Muscle of back (tissue), 11 donors: ENCODE measurements around the gene MLLT3. TPM values are rescaled to one million over a fixed set of nuclear protein-coding genes. Genes with fewer than 3 reads are reported as not detected.
"Not testable (repeated sequence)": the region's sequence is repeated elsewhere in the genome, so short reads cannot be mapped to it uniquely, and the experiment has no call there.

Experiments
- DNase-seq, 3 donors: peaks; one replicate each; pipeline versions ENCODE4 v3.0.0 to v3.0.0-alpha.2; 2013
- polyA plus RNA-seq, 10 donors: library from polyadenylated mRNA; unstranded; fragments of 120-200 nt; gene quantifications; one replicate each; pipeline ENCODE4 v1.2.1, GENCODE V29; 2013; ENCODE audit not compliant: insufficient read length in 10 of 10

The MLLT3 gene
- polyA plus RNA-seq, 10 donors: 37.1 to 99.6 (median 54.4) TPM

- DNase-seq: no peak
Observed at GRCh38 chr9:20599195-20599594, 23.1 kb downstream of the MLLT3 start.

- no peak for DNase-seq
Observed at GRCh38 chr9:20598367-20598766, 23.9 kb downstream of the MLLT3 start.

- no peak for DNase-seq
Observed at GRCh38 chr9:20597862-20598261, 24.4 kb downstream of the MLLT3 start.

GRCh38 chr9:20594608-20595007 is 27.7 kb downstream of the MLLT3 start:
- DNase-seq: no peak

- DNase-seq: no peak
Observed at GRCh38 chr9:20593537-20593936, 28.8 kb downstream of the MLLT3 start.

- no peak for DNase-seq
Observed at GRCh38 chr9:20593105-20593504, 29.2 kb downstream of the MLLT3 start.

- no peak for DNase-seq
Observed at GRCh38 chr9:20592673-20593072, 29.6 kb downstream of the MLLT3 start.

GRCh38 chr9:20591223-20591622 is 31.1 kb downstream of the MLLT3 start:
- no peak for DNase-seq

- no peak for DNase-seq
Observed at GRCh38 chr9:20584968-20585643, 37.2 kb downstream of the MLLT3 start.

- not testable (repeated sequence) for DNase-seq
Observed at GRCh38 chr9:20583088-20583487, 39.2 kb downstream of the MLLT3 start.

GRCh38 chr9:20582150-20582549 is 40.1 kb downstream of the MLLT3 start:
- DNase-seq: no peak

- no peak for DNase-seq
Observed at GRCh38 chr9:20580673-20581072, 41.6 kb downstream of the MLLT3 start.

GRCh38 chr9:20579524-20580314 is 42.6 kb downstream of the MLLT3 start:
- no peak for DNase-seq

GRCh38 chr9:20573023-20573422 is 49.3 kb downstream of the MLLT3 start:
- DNase-seq: no peak

- DNase-seq: no peak
Observed at GRCh38 chr9:20570756-20571155, 51.5 kb downstream of the MLLT3 start.

GRCh38 chr9:20570087-20570486 is 52.2 kb downstream of the MLLT3 start:
- DNase-seq: no peak

- DNase-seq: no peak
Observed at GRCh38 chr9:20569525-20569924, 52.8 kb downstream of the MLLT3 start.

- DNase-seq: peak in 1 of 3 donors; percentile 31
Observed at GRCh38 chr9:20568400-20568799, 53.9 kb downstream of the MLLT3 start.

GRCh38 chr9:20566401-20566800 is 55.9 kb downstream of the MLLT3 start:
- no peak for DNase-seq

- DNase-seq: no peak
Observed at GRCh38 chr9:20564650-20565049, 57.6 kb downstream of the MLLT3 start.

GRCh38 chr9:20563917-20564316 is 58.4 kb downstream of the MLLT3 start:
- peak in 1 of 3 donors; percentile 5 for DNase-seq

- no peak for DNase-seq
Observed at GRCh38 chr9:20562051-20562450, 60.2 kb downstream of the MLLT3 start.

GRCh38 chr9:20561531-20561930 is 60.8 kb downstream of the MLLT3 start:
- DNase-seq: no peak
